TTC549 (cell line): Measurements from ENCODE around the gene DHPS.
"Not testable (repeated sequence)": the region's sequence is repeated elsewhere in the genome, so short reads cannot be mapped to it uniquely, and the experiment has no call there.

ENCODE experiments used
- FAIRE-seq: peaks from 2 replicates; lab custom pipeline; 2012; peaks lifted over from hg19 to GRCh38; lab: Jason Lieb, UNC

The DHPS gene

GRCh38 chr19:12643716-12644115 lies 38.0 kb downstream of the DHPS start:
- not testable (repeated sequence) for FAIRE-seq

- no peak for FAIRE-seq
Observed at GRCh38 chr19:12642506-12642905, 39.2 kb downstream of the DHPS start.

GRCh38 chr19:12641456-12641855 lies 40.2 kb downstream of the DHPS start:
- no peak for FAIRE-seq

- FAIRE-seq = no peak
Observed at GRCh38 chr19:12639901-12640613, 41.6 kb downstream of the DHPS start.

- FAIRE-seq = no peak
Observed at GRCh38 chr19:12638611-12639182, 43.0 kb downstream of the DHPS start.

- FAIRE-seq = no peak
Observed at GRCh38 chr19:12636631-12637030, 45.0 kb downstream of the DHPS start.

- no peak for FAIRE-seq
Observed at GRCh38 chr19:12629215-12629614, 52.5 kb downstream of the DHPS start.

- FAIRE-seq = no peak
Observed at GRCh38 chr19:12628040-12629022, 53.3 kb downstream of the DHPS start.

GRCh38 chr19:12626958-12627357 lies 54.7 kb downstream of the DHPS start:
- FAIRE-seq = no peak
